ENCODE data around the gene PPP1R12B. TPM values are rescaled to one million over a fixed set of nuclear protein-coding genes. Genes with fewer than 3 reads are reported as not detected.
"Not testable (repeated sequence)": the region's sequence is repeated elsewhere in the genome, so short reads cannot be mapped to it uniquely, and the experiment has no call there.

Gene PPP1R12B
- total RNA-seq, 2 experiments from 2014 or later = 5.8 to 10.0 TPM

- Mint-ChIP-seq H3K4me3 (no peak overlapping the region), H3K9me3 (no peaks in the 10 kb centered on the region), H3K27me3 (peaks cover 4% of the 10 kb centered on the region), H3K4me1 (peaks cover 8% of the 10 kb centered on the region), H3K27ac (no peak overlapping the region), H3K36me3 (no peaks in the 10 kb centered on the region)
- DNase-seq = no peak
These were observed 275.7 kb downstream of the PPP1R12B start for GRCh38 chr1:202624088-202624780.

- no peaks in the 10 kb centered on the region for H3K9me3 Mint-ChIP-seq
- peaks cover 12% of the 10 kb centered on the region for H3K4me1 Mint-ChIP-seq
- no peak for DNase-seq
- H3K27me3 Mint-ChIP-seq = peaks cover 2% of the 10 kb centered on the region
- H3K4me3 Mint-ChIP-seq = no peak overlapping the region
- no peak overlapping the region for H3K27ac Mint-ChIP-seq
- no peaks in the 10 kb centered on the region for H3K36me3 Mint-ChIP-seq
These were observed 276.2 kb downstream of the PPP1R12B start for GRCh38 chr1:202624781-202625108.

GRCh38 chr1:202625416-202626360 lies 277.2 kb downstream of the PPP1R12B start:
- Mint-ChIP-seq H3K4me3 (no peak overlapping the region), H3K36me3 (no peaks in the 10 kb centered on the region), H3K27me3 (peaks cover 9% of the 10 kb centered on the region), H3K4me1 (peaks cover 19% of the 10 kb centered on the region), H3K27ac (no peak overlapping the region), H3K9me3 (no peaks in the 10 kb centered on the region)
- DNase-seq = peak; percentile 69

- H3K4me3 Mint-ChIP-seq, H3K27ac Mint-ChIP-seq, DNase-seq, H3K36me3 Mint-ChIP-seq, H3K9me3 Mint-ChIP-seq: not testable (repeated sequence)
- H3K4me1 Mint-ChIP-seq = peaks cover 19% of the 10 kb centered on the region
- H3K27me3 Mint-ChIP-seq = peaks cover 22% of the 10 kb centered on the region
These were observed 278.5 kb downstream of the PPP1R12B start for GRCh38 chr1:202627036-202627435.

- H3K27me3 Mint-ChIP-seq = peaks cover 31% of the 10 kb centered on the region
- H3K4me3 Mint-ChIP-seq = no peak overlapping the region
- no peaks in the 10 kb centered on the region for H3K9me3 Mint-ChIP-seq
- H3K4me1 Mint-ChIP-seq = peaks cover 19% of the 10 kb centered on the region
- H3K27ac Mint-ChIP-seq = no peak overlapping the region
- DNase-seq = no peak
- no peaks in the 10 kb centered on the region for H3K36me3 Mint-ChIP-seq
These were observed 279.5 kb downstream of the PPP1R12B start for GRCh38 chr1:202627841-202628565.

GRCh38 chr1:202628646-202629215 lies 280.2 kb downstream of the PPP1R12B start:
- H3K9me3 Mint-ChIP-seq = no peaks in the 10 kb centered on the region
- H3K27ac Mint-ChIP-seq = no peak overlapping the region
- DNase-seq = no peak
- no peak overlapping the region for H3K4me3 Mint-ChIP-seq
- H3K36me3 Mint-ChIP-seq = no peaks in the 10 kb centered on the region
- peaks cover 19% of the 10 kb centered on the region for H3K4me1 Mint-ChIP-seq
- H3K27me3 Mint-ChIP-seq = peaks cover 31% of the 10 kb centered on the region

GRCh38 chr1:202629257-202629811 lies 280.8 kb downstream of the PPP1R12B start:
- DNase-seq, H3K27ac Mint-ChIP-seq, H3K9me3 Mint-ChIP-seq, H3K36me3 Mint-ChIP-seq: not testable (repeated sequence)
- Mint-ChIP-seq H3K27me3 (peaks cover 37% of the 10 kb centered on the region), H3K4me3 (peak overlapping the region; percentile 5), H3K4me1 (peaks cover 19% of the 10 kb centered on the region)

GRCh38 chr1:202630096-202630495 lies 281.6 kb downstream of the PPP1R12B start:
- DNase-seq, H3K4me3 Mint-ChIP-seq, H3K27ac Mint-ChIP-seq, H3K9me3 Mint-ChIP-seq, H3K36me3 Mint-ChIP-seq: not testable (repeated sequence)
- peaks cover 19% of the 10 kb centered on the region for H3K4me1 Mint-ChIP-seq
- H3K27me3 Mint-ChIP-seq = peaks cover 43% of the 10 kb centered on the region

GRCh38 chr1:202630541-202630940 lies 282.0 kb downstream of the PPP1R12B start:
- Mint-ChIP-seq H3K4me1 (peaks cover 19% of the 10 kb centered on the region), H3K36me3 (no peaks in the 10 kb centered on the region), H3K4me3 (no peak overlapping the region), H3K27ac (no peak overlapping the region), H3K27me3 (peaks cover 47% of the 10 kb centered on the region), H3K9me3 (no peaks in the 10 kb centered on the region)
- no peak for DNase-seq

- H3K36me3 Mint-ChIP-seq = no peaks in the 10 kb centered on the region
- no peaks in the 10 kb centered on the region for H3K9me3 Mint-ChIP-seq
- no peak overlapping the region for H3K4me3 Mint-ChIP-seq
- no peak for DNase-seq
- H3K27me3 Mint-ChIP-seq = peaks cover 55% of the 10 kb centered on the region
- no peak overlapping the region for H3K27ac Mint-ChIP-seq
- H3K4me1 Mint-ChIP-seq = peaks cover 19% of the 10 kb centered on the region
These were observed 282.8 kb downstream of the PPP1R12B start for GRCh38 chr1:202631076-202631923.

- Mint-ChIP-seq H3K4me3 (no peak overlapping the region), H3K27me3 (peaks cover 63% of the 10 kb centered on the region), H3K36me3 (no peaks in the 10 kb centered on the region), H3K9me3 (no peaks in the 10 kb centered on the region), H3K27ac (no peak overlapping the region), H3K4me1 (peaks cover 19% of the 10 kb centered on the region)
- no peak for DNase-seq
These were observed 283.7 kb downstream of the PPP1R12B start for GRCh38 chr1:202632241-202632640.

- H3K27me3 Mint-ChIP-seq = peaks cover 77% of the 10 kb centered on the region
These were observed 287.7 kb downstream of the PPP1R12B start for GRCh38 chr1:202636171-202636570.

GRCh38 chr1:202637321-202638018 lies 289.0 kb downstream of the PPP1R12B start:
- not testable (repeated sequence) for H3K4me1 Mint-ChIP-seq, H3K9me3 Mint-ChIP-seq, H3K27ac Mint-ChIP-seq, H3K36me3 Mint-ChIP-seq, H3K4me3 Mint-ChIP-seq, DNase-seq
- H3K27me3 Mint-ChIP-seq = peaks cover 77% of the 10 kb centered on the region

More at GRCh38 chr1:202636171-202636570, 287.7 kb downstream of the PPP1R12B start:
- H3K27ac Mint-ChIP-seq, H3K36me3 Mint-ChIP-seq, H3K4me3 Mint-ChIP-seq, H3K9me3 Mint-ChIP-seq, DNase-seq, H3K4me1 Mint-ChIP-seq: not testable (repeated sequence)

Measured in activated naive CD8-positive, alpha-beta T cell treated with anti-CD3 and anti-CD28 coated beads for 36 hours (primary cell).